H9 (cell line): ENCODE results near the gene BRF1. TPM values are rescaled to one million over a fixed set of nuclear protein-coding genes. Genes with fewer than 3 reads are reported as not detected.

Experiments
- DNase-seq: peaks from one replicate; pipeline ENCODE4 v3.0.0-alpha.2; 2017
- H2AFZ ChIP-seq: one replicate; pipeline ENCODE4 v1.6.1; 2013; ENCODE audit warnings: mild to moderate bottlenecking, low read length, control low read depth, moderate library complexity
- H2AK5ac ChIP-seq: 2 replicates; pipeline ENCODE4 v1.6.1; 2013; ENCODE audit warnings: low read length, control low read depth, mixed read lengths; ENCODE audit not compliant: insufficient read length
- H2BK120ac ChIP-seq: one replicate; pipeline ENCODE4 v1.6.1; 2013; ENCODE audit warnings: low read depth, mild to moderate bottlenecking, low read length, control low read depth, inconsistent platforms; ENCODE audit not compliant: poor library complexity, severe bottlenecking
- H2BK12ac ChIP-seq: 2 replicates; pipeline ENCODE4 v1.6.1; 2013; ENCODE audit warnings: low read length, control low read depth, mixed read lengths, low read depth; ENCODE audit not compliant: insufficient read length
- H2BK15ac ChIP-seq: 2 replicates; pipeline ENCODE4 v1.6.1; 2013; ENCODE audit warnings: low read depth, low read length, control low read depth
- H2BK20ac ChIP-seq: one replicate; pipeline ENCODE4 v1.6.1; 2013; ENCODE audit warnings: low read depth, mild to moderate bottlenecking, low read length, control low read depth, inconsistent platforms; ENCODE audit not compliant: poor library complexity, severe bottlenecking
- H2BK5ac ChIP-seq: 2 replicates; pipeline ENCODE4 v1.6.1; 2013; ENCODE audit warnings: low read length, control low read depth, mixed read lengths; ENCODE audit not compliant: insufficient read length
- H3K14ac ChIP-seq: 2 replicates; pipeline ENCODE4 v1.6.1; 2013; ENCODE audit warnings: low read length, control low read depth; ENCODE audit not compliant: insufficient read depth
- H3K18ac ChIP-seq: 2 replicates; pipeline ENCODE4 v1.6.1; 2013; ENCODE audit warnings: low read depth, mild to moderate bottlenecking, mixed read lengths, low read length, control low read depth; ENCODE audit not compliant: insufficient read length
- H3K23ac ChIP-seq: 2 replicates; pipeline ENCODE4 v1.6.1; 2013; ENCODE audit warnings: low read length, control low read depth, mixed read lengths, low read depth; ENCODE audit not compliant: insufficient read length
- H3K23me2 ChIP-seq: 2 replicates; pipeline ENCODE4 v1.6.1; 2013; ENCODE audit warnings: low read depth, mild to moderate bottlenecking, mixed read lengths, low read length, control low read depth; ENCODE audit not compliant: insufficient read length, poor library complexity, severe bottlenecking
- H3K27ac ChIP-seq: 2 replicates; pipeline ENCODE4 v1.5.1; 2013; ENCODE audit warnings: low read length, control low read depth, mixed read lengths, low read depth; ENCODE audit not compliant: insufficient read length
- H3K27me3 ChIP-seq: 2 replicates; pipeline ENCODE4 v1.6.1; 2013; ENCODE audit warnings: low read length, control low read depth, inconsistent platforms; ENCODE audit not compliant: insufficient read depth
- H3K4ac ChIP-seq: 2 replicates; pipeline ENCODE4 v1.6.1; 2013; ENCODE audit warnings: low read depth, mild to moderate bottlenecking, control low read depth, inconsistent platforms, low read length, moderate library complexity
- H3K4me1 ChIP-seq: 2 replicates; pipeline ENCODE4 v1.6.1; 2013; ENCODE audit warnings: low read length, control low read depth, inconsistent platforms; ENCODE audit not compliant: insufficient read depth
- H3K4me2 ChIP-seq: 2 replicates; pipeline ENCODE4 v1.6.1; 2013; ENCODE audit warnings: low read length, control low read depth, mixed read lengths; ENCODE audit not compliant: insufficient read length, insufficient read depth
- H3K56ac ChIP-seq: 2 replicates; pipeline ENCODE4 v1.6.1; 2013; ENCODE audit warnings: low read depth, mild to moderate bottlenecking, mixed read lengths, low read length, control low read depth; ENCODE audit not compliant: insufficient read length
- H3K79me1 ChIP-seq: 2 replicates; pipeline ENCODE4 v1.6.1; 2013; ENCODE audit warnings: low read depth, mild to moderate bottlenecking, moderate library complexity, low read length, control low read depth, inconsistent platforms; ENCODE audit not compliant: insufficient read depth, poor library complexity, severe bottlenecking
- H3K79me2 ChIP-seq: 2 replicates; pipeline ENCODE4 v1.6.1; 2013; ENCODE audit warnings: low read length, control low read depth, inconsistent platforms; ENCODE audit not compliant: insufficient read depth
- H3K9ac ChIP-seq: 2 replicates; pipeline ENCODE4 v1.6.1; 2013; ENCODE audit warnings: low read length, control low read depth, mixed read lengths; ENCODE audit not compliant: insufficient read length; ENCODE audit errors: extremely low read depth
- H3K9me3 ChIP-seq: one replicate; pipeline ENCODE4 v1.6.1; 2013; ENCODE audit warnings: low read depth, low read length, inconsistent platforms; ENCODE audit not compliant: control insufficient read depth
- H3T11ph ChIP-seq: one replicate; pipeline ENCODE4 v1.6.1; 2013; ENCODE audit warnings: mild to moderate bottlenecking, low read length, control low read depth, inconsistent platforms
- H4K20me1 ChIP-seq: one replicate; pipeline ENCODE4 v1.6.1; 2013; ENCODE audit not compliant: control insufficient read depth, insufficient read length, insufficient read depth
- H4K5ac ChIP-seq: 2 replicates; pipeline ENCODE4 v1.6.1; 2013; ENCODE audit warnings: low read depth, mild to moderate bottlenecking, mixed read lengths, low read length, control low read depth; ENCODE audit not compliant: insufficient read length
- H4K8ac ChIP-seq: replicated peaks from 2 replicates; pipeline ENCODE4 v1.6.1; 2013; ENCODE audit warnings: low read length, control low read depth, mixed read lengths, low read depth; ENCODE audit not compliant: insufficient read length
- H4K91ac ChIP-seq: 2 replicates; pipeline ENCODE4 v1.6.1; 2013; ENCODE audit warnings: low read depth, mild to moderate bottlenecking, moderate library complexity, mixed read lengths, low read length, control low read depth; ENCODE audit not compliant: insufficient read length
- H3K27ac Mint-ChIP-seq, 3 experiments: 2 replicates in 2 of 3; 3 replicates in 1 of 3; pipeline ENCODE4 v1.8.0; 2020 to 2021; ENCODE audit warnings: mixed read lengths in 3 of 3, mild to moderate bottlenecking in 1 of 3, moderate library complexity in 1 of 3
- H3K27me3 Mint-ChIP-seq: 2 replicates; pipeline ENCODE4 v1.8.0; 2021; ENCODE audit warnings: low read depth, mild to moderate bottlenecking, moderate library complexity, mixed read lengths
- H3K36me3 Mint-ChIP-seq, 3 experiments: 2 replicates in 2 of 3; 3 replicates in 1 of 3; pipeline ENCODE4 v1.8.0; 2020 to 2021; ENCODE audit warnings: low read depth in 3 of 3, mixed read lengths in 3 of 3; ENCODE audit not compliant: insufficient read depth in 1 of 3
- H3K4me1 Mint-ChIP-seq, 2 experiments: 2 replicates each; pipeline ENCODE4 v1.8.0; 2020; ENCODE audit warnings: mixed read lengths in 2 of 2
- H3K4me3 Mint-ChIP-seq, 2 experiments: 2 replicates in 1 of 2; 3 replicates in 1 of 2; pipeline ENCODE4 v1.8.0; 2020 to 2021; ENCODE audit warnings: mild to moderate bottlenecking in 2 of 2, mixed read lengths in 2 of 2, moderate library complexity in 1 of 2
- H3K9me3 Mint-ChIP-seq, 2 experiments: 2 replicates in 1 of 2; 3 replicates in 1 of 2; pipeline ENCODE4 v1.8.0; 2020; ENCODE audit warnings: mild to moderate bottlenecking in 2 of 2, mixed read lengths in 2 of 2, moderate library complexity in 1 of 2
- CTCF ChIP-seq: fragments of 200-600 bp; sonication (generic); conservative IDR thresholded peaks from 3 replicates; pipeline ENCODE4 v1.8.0; 2021; ENCODE audit warnings: antibody characterized with exemption, mild to moderate bottlenecking
- WGBS: extraction: QIAGEN DNeasy Blood & Tissue Kit; methylation state at CpG from one replicate; pipeline ENCODE4 v1.1.7; 2013; ENCODE audit warnings: missing lambda C conversion rate, low lambda C conversion rate, mixed read lengths; ENCODE audit not compliant: insufficient read length; ENCODE audit errors: extremely low coverage; 5-methylcytosine and 5-hydroxymethylcytosine counted together
- total RNA-seq: library from RNA; stranded (reverse); gene quantifications from 2 replicates; pipeline ENCODE4 v1.2.1, GENCODE V29; 2021

The BRF1 gene
- total RNA-seq, 1 experiment from 2014 or later: 28.3 TPM

- Histone ChIP-seq H3K23me2 (no peaks in the 10 kb centered on the region), H2AFZ (no peak overlapping the region), H3K4ac (no peak overlapping the region), H3K4me1 (no peaks in the 10 kb centered on the region), H4K8ac (no peak overlapping the region), H2BK20ac (no peak overlapping the region), H3K79me1 (no peaks in the 10 kb centered on the region), H3K27me3 (no peaks in the 10 kb centered on the region), H2BK12ac (no peak overlapping the region), H3K4me2 (no peak overlapping the region), H2AK5ac (no peak overlapping the region), H3K18ac (no peak overlapping the region), H4K5ac (no peak overlapping the region), H4K91ac (no peak overlapping the region), H3K56ac (no peak overlapping the region), H3K9me3 (no peaks in the 10 kb centered on the region), H3K79me2 (no peaks in the 10 kb centered on the region), H2BK15ac (no peak overlapping the region), H2BK5ac (no peak overlapping the region), H3K27ac (no peak overlapping the region), H3K9ac (no peak overlapping the region), H4K20me1 (no peaks in the 10 kb centered on the region), H2BK120ac (no peak overlapping the region), H3K14ac (no peak overlapping the region), H3T11ph (no peak overlapping the region), H3K23ac (no peak overlapping the region)
- Mint-ChIP-seq H3K27ac (no peak overlapping the region; a peak in 1 of 7 replicates), H3K4me3 (no peak overlapping the region), H3K9me3 (no peaks in the 10 kb centered on the region), H3K27me3 (no peaks in the 10 kb centered on the region), H3K4me1 (no peaks in the 10 kb centered on the region), H3K36me3 (peaks cover 2 to 5% (median 4%) of the 10 kb centered on the region in 3 experiments; a peak in 4 of 7 replicates)
- DNase-seq: no peak
- no CpG with 5 or more reads among the region's 21 CpGs for WGBS
- 0 out of 3 replicates have a peak, but pooled peaks have one; percentile 25 for TF ChIP-seq CTCF
Measured at GRCh38 chr14:105267820-105268548, 32.8 kb downstream of the BRF1 start.
